Progenitor cell of endocrine pancreas (in vitro differentiated cells): ENCODE data around the gene S1PR3. TPM values are rescaled to one million over a fixed set of nuclear protein-coding genes. Genes with fewer than 3 reads are reported as not detected.

Source experiments
- DNase-seq: peaks from one replicate; pipeline ENCODE4 v3.0.0; 2021; ENCODE audit warnings: low spot score; ENCODE audit not compliant: unreplicated experiment
- H3K27ac Mint-ChIP-seq: 2 replicates; pipeline ENCODE4 v1.8.0; 2021; ENCODE audit warnings: mild to moderate bottlenecking, moderate library complexity, mixed read lengths
- H3K27me3 Mint-ChIP-seq: 2 replicates; pipeline ENCODE4 v1.8.0; 2021; ENCODE audit warnings: mixed read lengths
- H3K36me3 Mint-ChIP-seq: 2 replicates; pipeline ENCODE4 v1.8.0; 2022; ENCODE audit warnings: mixed read lengths; ENCODE audit not compliant: insufficient read depth
- H3K4me1 Mint-ChIP-seq: 2 replicates; pipeline ENCODE4 v1.8.0; 2021; ENCODE audit warnings: low read depth, mixed read lengths
- H3K4me3 Mint-ChIP-seq: 2 replicates; pipeline ENCODE4 v1.8.0; 2021; ENCODE audit warnings: low read depth, mild to moderate bottlenecking, moderate library complexity, mixed read lengths
- H3K9me3 Mint-ChIP-seq: 2 replicates; pipeline ENCODE4 v1.8.0; 2021; ENCODE audit warnings: low read depth, mixed read lengths
- total RNA-seq: library from RNA; stranded (reverse); gene quantifications from 2 replicates; pipeline ENCODE4 v1.2.1, GENCODE V29; 2021
- TF ChIP-seq, protein P1 (sequence below): fragments of 200-600 bp; sonication (generic); IDR thresholded peaks from one replicate; pipeline ENCODE4 v1.5.0; 2021; ENCODE audit warnings: antibody characterized with exemption, mild to moderate bottlenecking; ENCODE audit not compliant: unreplicated experiment

The S1PR3 gene
- total RNA-seq, 1 donor from 2014 or later, result 1.6 TPM

- Mint-ChIP-seq H3K4me3 (no peak overlapping the region), H3K4me1 (peaks cover 14% of the 10 kb centered on the region), H3K36me3 (no peaks in the 10 kb centered on the region), H3K27me3 (peaks cover 63% of the 10 kb centered on the region), H3K9me3 (no peaks in the 10 kb centered on the region), H3K27ac (no peak overlapping the region)
- TF ChIP-seq, protein P1, sequence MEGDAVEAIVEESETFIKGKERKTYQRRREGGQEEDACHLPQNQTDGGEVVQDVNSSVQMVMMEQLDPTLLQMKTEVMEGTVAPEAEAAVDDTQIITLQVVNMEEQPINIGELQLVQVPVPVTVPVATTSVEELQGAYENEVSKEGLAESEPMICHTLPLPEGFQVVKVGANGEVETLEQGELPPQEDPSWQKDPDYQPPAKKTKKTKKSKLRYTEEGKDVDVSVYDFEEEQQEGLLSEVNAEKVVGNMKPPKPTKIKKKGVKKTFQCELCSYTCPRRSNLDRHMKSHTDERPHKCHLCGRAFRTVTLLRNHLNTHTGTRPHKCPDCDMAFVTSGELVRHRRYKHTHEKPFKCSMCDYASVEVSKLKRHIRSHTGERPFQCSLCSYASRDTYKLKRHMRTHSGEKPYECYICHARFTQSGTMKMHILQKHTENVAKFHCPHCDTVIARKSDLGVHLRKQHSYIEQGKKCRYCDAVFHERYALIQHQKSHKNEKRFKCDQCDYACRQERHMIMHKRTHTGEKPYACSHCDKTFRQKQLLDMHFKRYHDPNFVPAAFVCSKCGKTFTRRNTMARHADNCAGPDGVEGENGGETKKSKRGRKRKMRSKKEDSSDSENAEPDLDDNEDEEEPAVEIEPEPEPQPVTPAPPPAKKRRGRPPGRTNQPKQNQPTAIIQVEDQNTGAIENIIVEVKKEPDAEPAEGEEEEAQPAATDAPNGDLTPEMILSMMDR, result no peak
- no peak for DNase-seq
Observed at GRCh38 chr9:88952976-88953375, 38.3 kb upstream of the S1PR3 start.

DNA sequence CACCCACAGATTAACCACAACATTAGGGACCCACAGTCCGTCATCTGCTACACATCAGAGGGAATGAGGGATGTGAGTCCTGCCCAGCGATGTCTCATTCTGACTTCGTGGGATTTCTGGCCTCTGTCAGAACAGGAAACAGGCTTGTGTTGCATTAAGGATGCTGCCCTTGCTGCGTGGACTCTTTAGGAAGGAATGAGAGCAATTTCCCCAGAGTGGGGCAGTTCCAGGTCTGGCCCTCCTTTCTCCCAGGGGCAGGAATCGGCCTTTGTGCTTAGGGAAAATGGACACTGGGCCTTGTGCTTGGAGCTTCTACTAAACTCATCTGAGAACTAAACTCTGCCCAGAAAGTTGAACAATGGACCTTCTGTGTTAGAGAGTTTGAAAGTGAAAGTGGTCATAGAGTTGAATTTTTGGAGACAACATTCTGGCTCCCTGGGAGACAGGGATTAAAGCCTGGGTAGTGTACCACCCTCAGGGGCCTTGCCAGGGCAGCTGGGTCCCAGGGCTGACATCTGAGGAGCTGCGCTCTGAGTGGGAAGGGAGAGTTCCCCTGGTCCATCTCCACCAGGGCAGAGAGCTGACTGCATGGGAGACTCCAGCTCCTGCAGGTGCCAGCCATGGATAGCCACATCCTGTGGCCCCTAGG is 37.8 kb upstream of the S1PR3 start:
- H3K36me3 Mint-ChIP-seq, result no peaks in the 10 kb centered on the region
- no peak overlapping the region for H3K27ac Mint-ChIP-seq
- no peaks in the 10 kb centered on the region for H3K9me3 Mint-ChIP-seq

GRCh38 chr9:88954066-88954465 is 37.2 kb upstream of the S1PR3 start:
- Mint-ChIP-seq H3K36me3 (no peaks in the 10 kb centered on the region), H3K4me1 (peaks cover 14% of the 10 kb centered on the region), H3K27ac (no peak overlapping the region), H3K4me3 (no peak overlapping the region), H3K9me3 (no peaks in the 10 kb centered on the region), H3K27me3 (peaks cover 62% of the 10 kb centered on the region)
- DNase-seq, result no peak
- TF ChIP-seq, protein P1, result no peak

More for the DNA sequence above, 37.8 kb upstream of the S1PR3 start:
- Mint-ChIP-seq H3K27me3 (peaks cover 65% of the 10 kb centered on the region), H3K4me1 (peaks cover 14% of the 10 kb centered on the region), H3K4me3 (no peak overlapping the region)
- TF ChIP-seq, protein P1, result no peak
- no peak for DNase-seq

DNA sequence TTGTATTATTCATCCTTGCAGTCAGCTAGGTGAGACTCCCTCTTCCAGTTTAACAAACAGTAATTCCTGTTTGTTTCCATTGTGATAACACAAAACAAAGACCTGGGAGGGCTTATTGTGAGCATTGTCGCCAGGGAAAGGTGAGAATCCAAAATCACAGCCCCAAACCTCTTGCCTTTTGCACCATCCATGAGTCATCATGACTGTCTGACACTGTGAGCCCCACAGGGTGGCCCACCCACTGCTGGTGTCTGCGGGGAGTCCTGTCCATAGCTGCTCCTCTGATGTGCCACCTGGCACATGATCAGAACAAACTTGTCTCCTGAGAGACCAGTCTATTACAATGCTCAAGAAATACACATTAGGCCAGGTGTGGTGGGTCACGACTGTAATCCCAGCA is 33.7 kb upstream of the S1PR3 start:
- TF ChIP-seq, protein P1, result no peak
- Mint-ChIP-seq H3K27ac (no peak overlapping the region), H3K27me3 (peaks cover 60% of the 10 kb centered on the region), H3K9me3 (no peaks in the 10 kb centered on the region), H3K4me3 (no peak overlapping the region), H3K4me1 (no peaks in the 10 kb centered on the region), H3K36me3 (no peaks in the 10 kb centered on the region)
- DNase-seq, result no peak

DNA sequence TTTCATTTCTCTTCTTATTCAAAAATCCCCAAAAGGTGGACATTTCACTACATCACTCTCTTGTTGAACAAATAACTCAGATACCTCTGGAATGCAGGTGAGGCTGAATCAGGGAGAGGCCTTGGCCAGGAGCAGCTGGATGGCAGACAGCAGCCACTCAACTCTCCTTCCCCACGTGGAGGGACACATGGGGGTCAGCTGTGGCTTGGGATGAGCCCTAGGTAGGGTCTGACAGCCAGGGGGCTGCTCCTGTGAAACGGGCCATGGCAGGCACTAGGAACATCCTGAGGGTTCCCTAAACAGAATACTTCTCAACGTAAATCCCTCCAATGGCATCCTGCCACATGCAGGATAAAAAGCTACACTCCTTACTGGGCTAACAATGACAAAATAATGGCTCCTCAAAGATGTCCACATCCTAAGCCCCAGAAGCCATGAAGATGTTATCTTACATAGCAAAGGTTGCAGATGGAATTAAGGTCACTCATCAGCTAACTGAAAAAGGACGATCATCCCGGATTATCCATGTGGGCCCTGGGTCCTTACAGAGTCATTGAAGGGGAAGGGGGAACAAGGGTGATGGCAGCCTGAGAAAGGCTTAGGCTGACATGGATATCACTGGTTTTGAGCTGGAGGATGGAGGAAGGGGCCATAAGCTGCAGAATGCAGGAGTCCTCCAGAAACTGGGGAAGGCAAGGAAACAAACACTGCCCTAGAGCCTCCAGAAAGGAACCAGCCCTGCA is 31.4 kb upstream of the S1PR3 start:
- Mint-ChIP-seq H3K27me3 (peaks cover 60% of the 10 kb centered on the region), H3K4me1 (no peaks in the 10 kb centered on the region), H3K36me3 (no peaks in the 10 kb centered on the region), H3K27ac (no peak overlapping the region), H3K9me3 (no peaks in the 10 kb centered on the region), H3K4me3 (no peak overlapping the region)
- no peak for DNase-seq
- TF ChIP-seq, protein P1, result no peak
